ENCODE results near the gene TFEB.

TFEB gene

GRCh38 chr6:41651962-41652657, 83.3 kb downstream of the TFEB start:
- no peak for DNase-seq (ENCODE audit: low spot score)

DNA sequence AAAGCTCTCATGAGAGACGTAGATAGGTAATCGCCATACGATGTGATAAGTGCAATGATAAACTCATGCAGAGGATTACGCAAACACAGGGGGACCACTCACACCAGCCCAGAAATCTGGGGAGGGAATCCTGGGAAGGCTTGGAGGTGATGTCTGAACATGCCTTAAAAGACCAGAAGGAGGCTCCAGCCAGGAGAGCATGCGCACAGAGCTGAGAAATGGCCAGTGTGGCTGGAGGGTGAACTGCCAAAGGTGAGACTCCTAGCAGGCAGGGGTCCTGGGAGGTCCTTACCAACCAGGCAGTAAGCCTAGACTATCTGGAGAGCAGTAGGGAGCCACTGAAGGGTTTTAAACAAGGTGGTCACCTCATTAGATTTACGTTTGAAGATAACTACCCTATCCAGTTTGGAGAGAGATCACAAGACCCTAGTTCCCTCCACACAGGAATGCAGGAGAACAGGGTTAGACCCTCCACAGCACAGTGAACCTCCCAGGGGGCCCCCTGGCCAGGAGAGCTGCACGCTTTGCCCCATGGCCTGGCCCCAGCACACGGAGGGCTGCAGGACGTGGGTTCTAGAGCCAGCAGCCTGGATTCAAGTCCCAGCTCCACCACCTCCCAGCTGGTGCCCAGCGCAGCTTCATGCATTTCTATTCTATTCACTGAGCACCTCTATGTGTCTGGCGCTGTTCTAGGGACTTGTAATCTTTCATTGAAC, 84.0 kb downstream of the TFEB start:
- no peak for DNase-seq (ENCODE audit: low spot score)

DNA sequence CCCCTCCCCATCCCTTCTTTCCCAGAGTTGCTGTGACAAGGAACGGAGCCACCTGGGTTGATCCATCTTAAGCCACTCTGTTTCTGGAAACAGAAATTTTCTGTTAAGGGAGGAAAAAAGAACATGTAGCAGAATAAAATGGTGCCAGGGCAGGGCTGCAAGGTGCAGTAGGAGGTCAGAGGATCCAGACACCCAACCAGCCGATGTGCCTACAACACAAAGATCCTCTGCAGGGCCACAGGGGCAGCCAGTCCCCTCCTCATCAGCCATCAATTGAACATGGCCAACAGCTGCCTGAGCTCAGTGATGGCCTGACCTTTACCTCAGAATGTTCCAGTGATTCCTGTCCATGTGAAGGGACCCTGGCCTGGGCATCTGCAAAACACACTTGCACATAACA, 85.3 kb downstream of the TFEB start:
- no peak for DNase-seq (ENCODE audit: low spot score)

DNA sequence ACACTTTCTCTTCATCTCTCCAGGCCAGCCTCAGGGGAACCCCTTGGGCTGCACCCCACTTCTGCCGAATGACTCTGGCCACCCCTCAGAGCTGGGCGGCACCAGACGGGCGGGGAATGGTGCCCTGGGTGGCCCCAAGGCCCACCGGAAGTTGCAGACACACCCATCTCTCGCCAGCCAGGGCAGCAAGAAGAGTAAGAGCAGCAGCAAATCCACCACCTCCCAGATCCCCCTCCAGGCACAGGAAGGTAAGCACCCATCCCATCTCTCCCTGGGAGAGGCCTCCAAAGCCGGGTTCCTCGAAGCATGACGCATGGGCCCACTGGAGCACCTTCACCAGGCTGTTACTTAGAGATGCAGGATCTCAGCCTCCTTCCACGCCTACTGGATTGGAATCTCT, 85.8 kb downstream of the TFEB start:
- no peak for DNase-seq (ENCODE audit: low spot score)

GRCh38 chr6:41648921-41649320, 86.5 kb downstream of the TFEB start:
- no peak for DNase-seq (ENCODE audit: low spot score)

- no peak for DNase-seq (ENCODE audit: low spot score)
Measured at GRCh38 chr6:41648070-41648585, 87.3 kb downstream of the TFEB start.

DNA sequence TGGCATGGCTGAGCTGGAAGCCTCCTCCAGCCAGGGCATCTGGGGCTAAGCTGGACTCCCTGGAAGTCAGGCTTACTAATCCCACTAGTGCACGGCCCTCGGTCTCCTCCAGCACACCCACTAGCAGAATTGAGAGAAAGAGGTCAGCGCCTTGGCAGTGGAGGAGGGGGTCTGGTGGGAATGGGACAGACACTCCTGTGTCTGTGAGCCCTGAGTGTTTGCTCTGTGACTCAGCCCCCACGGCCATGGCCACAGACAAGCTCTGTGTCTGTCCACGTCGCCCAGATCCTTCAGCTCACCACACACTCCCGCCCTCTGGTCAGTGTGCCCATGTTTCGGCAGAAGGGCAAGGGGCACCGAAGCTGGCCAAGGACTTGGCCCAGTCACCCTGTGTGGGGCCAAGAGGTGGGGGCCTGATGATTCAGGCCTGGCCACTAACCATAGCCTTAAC, 88.3 kb downstream of the TFEB start:
- no peak for DNase-seq (ENCODE audit: low spot score)

DNA sequence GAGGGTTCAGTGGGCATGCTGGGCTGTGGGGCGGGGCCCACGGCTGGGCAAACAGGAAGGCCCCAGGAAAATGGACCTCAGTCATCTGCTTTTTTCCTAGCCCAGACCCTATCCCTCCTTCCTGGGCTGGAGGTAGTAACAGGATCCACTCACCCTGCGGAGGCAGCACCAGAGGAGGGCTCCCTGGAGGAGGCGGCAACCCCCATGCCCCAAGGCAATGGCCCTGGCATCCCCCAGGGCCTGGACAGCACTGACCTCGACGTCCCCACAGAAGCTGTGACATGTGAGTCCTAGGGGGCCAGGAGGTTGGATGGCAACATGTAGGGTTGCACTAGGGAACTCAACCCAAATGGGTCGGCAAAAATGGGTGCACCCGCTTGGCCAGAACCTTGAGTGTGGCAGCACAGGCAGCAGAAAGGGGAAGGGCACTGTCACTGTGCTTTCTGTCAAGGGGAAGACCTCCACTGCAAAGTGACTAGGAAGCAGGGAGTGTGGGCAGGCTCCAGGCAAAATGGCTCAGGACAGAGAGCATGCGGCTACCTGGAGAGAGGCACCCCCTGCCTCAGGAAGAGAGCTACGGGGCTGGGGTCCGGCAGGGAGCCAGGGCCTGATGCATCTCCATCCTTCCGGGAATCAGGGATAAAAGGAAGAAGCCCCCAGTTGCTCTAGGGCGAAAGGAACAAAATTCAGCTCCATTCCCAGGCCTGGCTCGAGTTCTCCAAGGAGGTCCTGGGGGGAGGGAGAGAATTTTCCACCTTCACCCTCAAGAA, 89.2 kb downstream of the TFEB start:
- DNase-seq (ENCODE audit: low spot score) = no peak

DNA sequence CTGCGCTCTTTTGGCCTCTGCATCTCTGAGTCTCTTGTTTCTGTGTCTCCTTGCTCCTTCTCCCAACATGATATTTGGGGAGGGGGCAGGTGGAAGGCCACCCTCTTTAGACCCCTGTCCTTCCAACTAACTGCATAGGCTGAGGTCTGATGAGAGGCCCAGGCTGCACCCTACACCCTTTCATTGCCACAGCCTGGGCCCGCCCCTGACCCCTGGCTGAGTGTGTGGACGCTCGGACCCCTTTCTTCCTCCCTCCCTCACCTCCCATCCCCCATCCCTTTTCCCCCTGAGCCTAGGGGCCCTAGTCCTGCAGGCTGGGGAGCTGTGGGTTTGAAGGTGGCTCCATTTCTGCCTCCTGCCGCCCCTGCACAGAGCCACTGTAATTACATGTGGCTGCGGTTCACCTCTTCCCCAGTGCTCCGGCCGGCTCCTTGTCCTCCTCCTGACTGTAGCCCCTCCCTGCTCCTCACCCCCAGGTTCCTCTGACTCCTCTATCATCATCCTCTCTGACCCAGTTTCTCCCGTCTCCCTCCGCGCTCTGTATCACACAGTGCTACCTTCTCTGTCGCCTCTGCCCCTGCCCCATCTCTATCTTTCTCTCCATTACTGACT, 90.3 kb downstream of the TFEB start:
- no peak for DNase-seq (ENCODE audit: low spot score)

DNA sequence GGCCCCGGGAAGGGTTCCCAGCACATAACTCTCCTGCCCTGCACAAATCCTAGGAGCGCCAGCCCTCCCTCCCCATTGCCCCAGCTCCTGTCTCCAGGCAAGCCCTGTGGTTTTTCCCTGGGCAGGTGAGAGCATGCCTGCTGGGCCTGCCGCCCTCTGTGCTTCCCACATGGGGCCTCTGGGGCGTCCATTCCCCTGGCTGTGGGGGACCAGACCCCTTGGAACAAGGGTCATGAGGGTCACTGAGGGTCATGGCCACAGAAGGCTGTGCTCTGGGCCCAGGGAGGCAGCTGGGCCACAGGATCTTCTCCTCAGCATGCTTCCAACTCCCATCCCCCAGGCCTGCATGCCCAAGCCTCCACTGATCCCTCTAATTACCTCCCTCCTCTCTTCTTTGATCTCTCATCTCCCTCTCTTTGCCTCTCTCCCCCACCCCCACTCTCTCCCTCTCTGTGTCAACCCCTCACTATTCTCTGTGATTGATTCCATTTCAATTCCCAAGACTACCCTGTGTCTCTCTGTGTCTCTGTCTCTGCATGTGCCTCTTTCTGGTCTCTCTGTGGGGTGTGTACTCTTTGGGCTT, 91.0 kb downstream of the TFEB start:
- DNase-seq (ENCODE audit: low spot score) = no peak

- DNase-seq (ENCODE audit: low spot score) = no peak
Measured at GRCh38 chr6:41643899-41644269, 91.5 kb downstream of the TFEB start.

GRCh38 chr6:41642960-41643898, 92.2 kb downstream of the TFEB start:
- no peak for DNase-seq (ENCODE audit: low spot score)

- DNase-seq (ENCODE audit: low spot score) = no peak
Measured at GRCh38 chr6:41642090-41642959, 93.1 kb downstream of the TFEB start.

- DNase-seq (ENCODE audit: low spot score) = no peak
Measured at GRCh38 chr6:41641352-41641925, 94.0 kb downstream of the TFEB start.

GRCh38 chr6:41640426-41640825, 95.0 kb downstream of the TFEB start:
- no peak for DNase-seq (ENCODE audit: low spot score)

DNA sequence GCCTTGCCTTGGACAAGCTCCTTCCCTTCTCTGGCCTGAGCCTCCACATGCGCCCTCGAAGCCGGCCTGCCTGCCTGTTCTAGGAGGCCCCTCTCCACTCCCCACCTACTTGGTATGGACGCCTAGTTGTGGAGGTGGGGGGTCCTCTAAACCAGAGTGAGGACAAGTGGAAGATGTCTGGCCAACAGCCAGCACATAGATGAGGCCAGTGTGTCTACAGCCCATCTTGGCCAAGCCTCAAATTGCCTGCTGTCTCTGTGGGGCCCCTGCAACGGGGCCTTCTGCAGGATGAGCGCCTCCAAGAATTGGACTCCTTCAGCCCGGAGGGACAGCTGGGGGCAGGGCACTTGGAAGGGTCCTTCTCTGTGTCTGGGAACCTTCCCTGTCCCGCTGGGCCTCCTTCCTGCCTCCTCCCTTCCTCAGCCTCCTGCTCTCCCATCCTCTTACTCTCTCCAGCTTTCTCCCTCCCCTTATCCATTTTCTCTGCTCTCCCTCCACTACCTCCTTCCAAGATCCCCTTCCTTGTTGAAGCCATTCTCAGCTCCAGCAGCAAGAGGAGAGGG, 95.5 kb downstream of the TFEB start:
- DNase-seq (ENCODE audit: low spot score) = no peak

DNA sequence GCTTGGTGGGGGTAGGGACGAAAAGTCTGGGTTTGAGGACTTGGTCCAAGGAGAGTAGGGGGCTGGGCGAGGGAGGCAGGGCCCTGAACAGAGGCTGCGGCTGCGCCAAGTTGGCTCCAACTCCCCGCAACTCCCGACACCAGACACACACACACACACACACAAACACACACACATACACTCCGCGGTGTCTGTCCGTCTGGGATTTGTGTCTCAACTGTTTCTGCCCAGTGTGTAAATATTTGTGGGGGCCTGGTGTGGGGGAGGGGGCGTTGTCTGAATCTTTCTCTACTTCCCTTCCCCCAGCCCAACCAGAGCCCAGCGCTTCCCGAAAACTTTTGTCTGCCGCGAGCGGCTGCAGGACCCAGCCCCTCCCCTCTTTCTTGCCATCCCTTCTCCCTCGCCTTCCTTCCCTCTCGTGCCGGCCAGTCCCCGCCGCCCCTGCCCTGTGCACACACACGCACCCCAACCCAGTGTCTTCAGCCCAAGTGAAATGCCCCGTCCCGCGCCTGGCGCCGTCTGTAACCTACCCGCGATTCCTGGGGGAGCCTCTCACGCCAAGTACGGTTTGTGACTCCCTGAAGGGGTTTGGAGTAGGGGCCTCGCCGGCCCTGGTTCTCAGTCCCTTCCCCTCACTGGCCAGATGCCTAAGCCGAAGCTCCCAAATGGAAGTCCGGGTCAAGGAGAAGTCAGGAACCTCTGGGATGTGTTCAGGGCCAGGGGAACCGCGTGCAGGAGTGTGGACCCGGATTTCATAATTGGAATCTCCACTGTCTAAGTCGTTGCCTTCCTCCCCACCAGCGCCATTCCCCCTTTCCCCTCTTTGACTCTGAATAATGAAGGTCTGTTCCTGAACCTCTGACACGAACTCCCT, 96.2 kb downstream of the TFEB start:
- no peak for DNase-seq (ENCODE audit: low spot score)

All from HuH-7 (cell line).